Esophagus squamous epithelium (tissue), 5 donors: ENCODE data around the gene RNLS. TPM values are rescaled to one million over a fixed set of nuclear protein-coding genes. Genes with fewer than 3 reads are reported as not detected.

Experiments used
- DNase-seq: peaks from one replicate; lab custom pipeline; 2025; lab: John Stamatoyannopoulos, UW
- H3K27ac ChIP-seq, 4 donors: fragments of 200-600 bp; sonication (generic); one replicate each; pipeline ENCODE4 v1.5.1; 2016 to 2019; ENCODE audit warnings: mild to moderate bottlenecking in 1 of 4
- H3K27me3 ChIP-seq, 4 donors: fragments of 200-600 bp; sonication (generic); 1 replicate in 3 of 4; 2 replicates in 1 of 4; pipeline versions ENCODE4 v1.5.1 to v1.6.0; 2017 to 2021; ENCODE audit warnings: antibody characterized with exemption in 1 of 4
- H3K36me3 ChIP-seq, 3 donors: fragments of 200-600 bp; sonication (generic); one replicate each; pipeline ENCODE4 v1.5.1; 2016 to 2019
- H3K4me1 ChIP-seq, 3 donors: fragments of 200-600 bp; sonication (generic); one replicate each; pipeline ENCODE4 v1.5.1; 2017 to 2019
- H3K4me3 ChIP-seq, 4 donors: fragments of 200-600 bp; sonication (generic); 1 replicate in 3 of 4; 2 replicates in 1 of 4; pipeline ENCODE4 v1.5.1; 2016 to 2019; ENCODE audit warnings: mild to moderate bottlenecking in 2 of 4, moderate library complexity in 1 of 4
- H3K9me3 ChIP-seq, 3 donors: fragments of 200-600 bp; sonication (generic); one replicate each; pipeline ENCODE4 v1.5.1; 2016 to 2019
- POLR2A ChIP-seq, 4 donors: fragments of 450-650 bp; IDR thresholded peaks; one replicate each; pipeline ENCODE4 v1.6.1; 2017; ENCODE audit warnings: antibody characterized with exemption in 4 of 4, mild to moderate bottlenecking in 4 of 4, moderate library complexity in 3 of 4
- WGBS, 2 donors: methylation state at CpG; one replicate each; pipeline ENCODE4 v1.1.5; 2018; 5-methylcytosine and 5-hydroxymethylcytosine counted together
- intact Hi-C: fragments of 100-400 bp; cut with DNase I; formaldehyde crosslinking; loops from one replicate; pipeline ENCODE4 v1.15.0; 2022
- total RNA-seq, 4 donors: library from RNA; depleted of rRNA; stranded (reverse); fragments of >200 nt; gene quantifications; one replicate each; pipeline ENCODE4 v1.1.0, GENCODE V29; 2016
- TF ChIP-seq, protein P1 (sequence below), 6 experiments: fragments of 450-650 bp in 4 of 6; fragments of 200-600 bp in 2 of 6; sonication (generic) in 2 of 6; IDR thresholded peaks; one replicate each; pipeline ENCODE4 v1.5.1; 2016 to 2019; ENCODE audit warnings: antibody characterized with exemption in 6 of 6, mild to moderate bottlenecking in 4 of 6, moderate library complexity in 4 of 6
- donor health status: DM: yes; HTN: yes; CAD: no.

The RNLS gene
- total RNA-seq, 4 donors from 2014 or later: 7.9 to 13.5 (median 10.5) TPM

GRCh38 chr10:88243836-88244730, 339.0 kb downstream of the RNLS start:
- no peak for DNase-seq
- Histone ChIP-seq H3K4me3 (peak overlapping the region in 1 of 4 donors; percentile 27), H3K27ac (peak overlapping the region in 3 of 4 donors; percentile 53 to 76 (median 59)), H3K4me1 (peaks cover 0 to 50% (median 20%) of the 10 kb centered on the region in 3 donors), H3K36me3 (no peaks in the 10 kb centered on the region), H3K27me3 (no peaks in the 10 kb centered on the region), H3K9me3 (no peaks in the 10 kb centered on the region)
- TF ChIP-seq, protein P1, sequence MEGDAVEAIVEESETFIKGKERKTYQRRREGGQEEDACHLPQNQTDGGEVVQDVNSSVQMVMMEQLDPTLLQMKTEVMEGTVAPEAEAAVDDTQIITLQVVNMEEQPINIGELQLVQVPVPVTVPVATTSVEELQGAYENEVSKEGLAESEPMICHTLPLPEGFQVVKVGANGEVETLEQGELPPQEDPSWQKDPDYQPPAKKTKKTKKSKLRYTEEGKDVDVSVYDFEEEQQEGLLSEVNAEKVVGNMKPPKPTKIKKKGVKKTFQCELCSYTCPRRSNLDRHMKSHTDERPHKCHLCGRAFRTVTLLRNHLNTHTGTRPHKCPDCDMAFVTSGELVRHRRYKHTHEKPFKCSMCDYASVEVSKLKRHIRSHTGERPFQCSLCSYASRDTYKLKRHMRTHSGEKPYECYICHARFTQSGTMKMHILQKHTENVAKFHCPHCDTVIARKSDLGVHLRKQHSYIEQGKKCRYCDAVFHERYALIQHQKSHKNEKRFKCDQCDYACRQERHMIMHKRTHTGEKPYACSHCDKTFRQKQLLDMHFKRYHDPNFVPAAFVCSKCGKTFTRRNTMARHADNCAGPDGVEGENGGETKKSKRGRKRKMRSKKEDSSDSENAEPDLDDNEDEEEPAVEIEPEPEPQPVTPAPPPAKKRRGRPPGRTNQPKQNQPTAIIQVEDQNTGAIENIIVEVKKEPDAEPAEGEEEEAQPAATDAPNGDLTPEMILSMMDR (IDR thresholded peaks at IDR 0.05): no peak
- TF ChIP-seq POLR2A (IDR thresholded peaks at IDR 0.05): no peak
- intact Hi-C loops: no loop called here
- 50 to 61% methylated on average over 7 to 8 of the region's 12 CpGs for WGBS, 2 donors

GRCh38 chr10:88243202-88243744, 339.8 kb downstream of the RNLS start:
- H3K27me3 ChIP-seq: no peaks in the 10 kb centered on the region
- H3K4me1 ChIP-seq: peaks cover 0 to 58% (median 22%) of the 10 kb centered on the region in 3 donors
- no peak for TF ChIP-seq POLR2A (IDR thresholded peaks at IDR 0.05)
- TF ChIP-seq, protein P1 (IDR thresholded peaks at IDR 0.05): no peak
- no peak for DNase-seq
- WGBS, 2 donors: 83 to 86% methylated on average over 5 of the region's 5 CpGs
- H3K9me3 ChIP-seq: no peaks in the 10 kb centered on the region
- H3K27ac ChIP-seq: peak overlapping the region in 3 of 4 donors; percentile 53 to 76 (median 59)
- intact Hi-C loops: no loop called here
- no peaks in the 10 kb centered on the region for H3K36me3 ChIP-seq
- H3K4me3 ChIP-seq: no peak overlapping the region

DNA sequence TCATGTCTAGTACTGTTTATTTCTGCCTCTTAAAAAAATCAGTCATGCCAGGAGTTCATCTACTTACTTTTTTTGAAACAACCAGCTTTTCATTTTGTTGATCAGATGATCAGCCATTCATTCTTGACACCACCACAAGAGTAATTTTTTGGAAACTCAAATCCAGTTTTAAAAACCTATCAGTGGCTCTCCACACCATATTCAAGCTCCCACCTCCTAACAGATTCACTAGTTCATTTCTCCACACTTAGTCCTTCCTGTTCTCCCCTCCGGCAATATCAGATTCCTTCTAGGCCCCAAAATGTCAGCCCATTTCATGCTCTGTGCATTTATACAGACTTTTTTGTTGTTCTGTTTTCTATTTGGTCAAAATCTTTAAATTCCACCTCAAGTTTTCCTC, 341.6 kb downstream of the RNLS start:
- H3K9me3 ChIP-seq: no peaks in the 10 kb centered on the region
- intact Hi-C loops: no loop called here
- no peak for DNase-seq
- no peaks in the 10 kb centered on the region for H3K27me3 ChIP-seq
- peaks cover 0 to 51% (median 24%) of the 10 kb centered on the region in 3 donors for H3K4me1 ChIP-seq
- no peak overlapping the region for H3K4me3 ChIP-seq
- H3K36me3 ChIP-seq: no peaks in the 10 kb centered on the region
- no peak overlapping the region for H3K27ac ChIP-seq
- WGBS, 2 donors: 85 to 93% methylated on average over 1 of the region's 1 CpG
- TF ChIP-seq, protein P1 (IDR thresholded peaks at IDR 0.05): no peak

GRCh38 chr10:88239212-88239611, 343.9 kb downstream of the RNLS start:
- no peaks in the 10 kb centered on the region for H3K27me3 ChIP-seq
- no peak overlapping the region for H3K4me3 ChIP-seq
- no peaks in the 10 kb centered on the region for H3K9me3 ChIP-seq
- TF ChIP-seq, protein P1 (IDR thresholded peaks at IDR 0.05): no peak
- TF ChIP-seq POLR2A (IDR thresholded peaks at IDR 0.05): no peak
- no peak for DNase-seq
- no peaks in the 10 kb centered on the region for H3K36me3 ChIP-seq
- intact Hi-C loops: no loop called here
- H3K27ac ChIP-seq: peak overlapping the region in 1 of 4 donors; percentile 49
- H3K4me1 ChIP-seq: peaks cover 0 to 40% (median 14%) of the 10 kb centered on the region in 3 donors
- WGBS, 2 donors: 86 to 89% methylated on average over 2 of the region's 2 CpGs

- peak overlapping the region in 1 of 4 donors; percentile 49 for H3K27ac ChIP-seq
- TF ChIP-seq POLR2A (IDR thresholded peaks at IDR 0.05): no peak
- TF ChIP-seq, protein P1 (IDR thresholded peaks at IDR 0.05): no peak
- intact Hi-C loops: no loop called here
Measured at GRCh38 chr10:88238615-88238914, 344.6 kb downstream of the RNLS start.

More at GRCh38 chr10:88238615-88238914, 344.6 kb downstream of the RNLS start:
- no peak for DNase-seq
- Histone ChIP-seq H3K9me3 (no peaks in the 10 kb centered on the region), H3K4me3 (no peak overlapping the region), H3K36me3 (no peaks in the 10 kb centered on the region), H3K27me3 (no peaks in the 10 kb centered on the region), H3K4me1 (peaks cover 0 to 38% (median 9%) of the 10 kb centered on the region in 3 donors)
- WGBS, 2 donors: 33 to 81% methylated on average over 2 of the region's 2 CpGs
